HEK293 (cell line): ENCODE data around the gene STARD3.

ENCODE experiments used
- CTCF ChIP-seq: fragments of 450-650 bp; formaldehyde crosslinking; IDR thresholded peaks from 2 replicates; pipeline ENCODE4 v1.5.1; 2016; ENCODE audit warnings: missing biosample characterization, missing genetic modification characterization
- KLF9 ChIP-seq: fragments of 450-650 bp; formaldehyde crosslinking; IDR thresholded peaks from 2 replicates; pipeline ENCODE4 v1.5.1; 2016; ENCODE audit warnings: missing biosample characterization, missing genetic modification characterization, low read depth
- OSR2 ChIP-seq: fragments of 450-650 bp; formaldehyde crosslinking; IDR thresholded peaks from 2 replicates; pipeline ENCODE4 v1.5.1; 2016; ENCODE audit warnings: missing biosample characterization, missing genetic modification characterization
- PRDM1 ChIP-seq: fragments of 450-650 bp; formaldehyde crosslinking; IDR thresholded peaks from 2 replicates; pipeline ENCODE4; 2016; ENCODE audit warnings: missing biosample characterization, missing genetic modification characterization
- YY1 ChIP-seq: fragments of 450-650 bp; formaldehyde crosslinking; IDR thresholded peaks from 2 replicates; pipeline ENCODE4 v1.5.1; 2018; ENCODE audit warnings: missing biosample characterization, missing genetic modification characterization
- ZNF155 ChIP-seq: fragments of 450-650 bp; formaldehyde crosslinking; IDR thresholded peaks from 2 replicates; pipeline ENCODE4 v1.5.1; 2016; ENCODE audit warnings: missing biosample characterization, missing genetic modification characterization
- ZNF266 ChIP-seq: fragments of 450-650 bp; formaldehyde crosslinking; IDR thresholded peaks from 2 replicates; pipeline ENCODE4 v1.5.1; 2016; ENCODE audit warnings: missing biosample characterization, missing genetic modification characterization, low read depth
- ZNF274 ChIP-seq, 2 experiments: fragments of 200-500 bp in 1 of 2; fragments of 450-650 bp in 1 of 2; sonication (Bioruptor generic) in 1 of 2; formaldehyde crosslinking in 1 of 2; IDR thresholded peaks; 2 replicates each; pipeline versions ENCODE4 v1.5.1 to v1.6.1; 2014 to 2016; ENCODE audit warnings: borderline replicate concordance in 1 of 2, inconsistent platforms in 1 of 2, low read length in 1 of 2, missing biosample characterization in 1 of 2, missing genetic modification characterization in 1 of 2
- ZNF548 ChIP-seq: fragments of 450-650 bp; formaldehyde crosslinking; IDR thresholded peaks from 2 replicates; pipeline ENCODE4 v1.5.1; 2016; ENCODE audit warnings: missing biosample characterization, missing genetic modification characterization
- ZNF768 ChIP-seq: fragments of 450-650 bp; formaldehyde crosslinking; IDR thresholded peaks from 2 replicates; pipeline ENCODE4 v1.5.1; 2018; ENCODE audit warnings: missing biosample characterization, mild to moderate bottlenecking, missing genetic modification characterization

GRCh38 chr17:39688475-39688835, 51.5 kb downstream of the STARD3 start:
- no peak for TF ChIP-seq ZNF768 (tag by site-specific recombination)
- no peak for TF ChIP-seq OSR2
- TF ChIP-seq CTCF: no peak
- TF ChIP-seq ZNF274 (IDR thresholded peaks at IDR 0.05; ENCODE audit: low read length): no peak
- TF ChIP-seq ZNF274 (tag by site-specific recombination; IDR thresholded peaks at IDR 0.05; ENCODE audit: borderline replicate concordance): no peak
- TF ChIP-seq ZNF155 (tag by site-specific recombination): no peak
- no peak for TF ChIP-seq KLF9 (tag by site-specific recombination)
- no peak for TF ChIP-seq YY1
- TF ChIP-seq ZNF548 (tag by site-specific recombination): no peak
- no peak for TF ChIP-seq ZNF266 (tag by site-specific recombination)
- no peak for TF ChIP-seq PRDM1 (tag by site-specific recombination)
